RWPE1 (cell line): ENCODE data around the gene CTTNBP2.

Experiments
- CTCF ChIA-PET: fragments of 350-600 bp; sonication (Branson Sonifier 250); formaldehyde crosslinking; extraction: SDS; loops from one replicate; lab custom pipeline; 2021; lab: Yijun Ruan, JAX
- POLR2A ChIA-PET: fragments of 400-600 bp; formaldehyde crosslinking; extraction: SDS; loops from one replicate; lab custom pipeline; 2020; ENCODE audit warnings: antibody characterized with exemption; ENCODE audit not compliant: low non-redundant PET; lab: Yijun Ruan, JAX
- DNase-seq: peaks from one replicate; pipeline ENCODE4 v3.0.0; 2012; ENCODE audit warnings: low spot score
- H3K27ac ChIP-seq: fragments of 450-650 bp; 2 replicates; pipeline ENCODE4 v1.5.1; 2017
- CTCF ChIP-seq: fragments of 450-650 bp; conservative IDR thresholded peaks from 2 replicates; pipeline ENCODE4 v1.5.1; 2017; ENCODE audit warnings: low read depth, mild to moderate bottlenecking

Gene CTTNBP2

GRCh38 chr7:117782761-117783160 lies 90.5 kb downstream of the CTTNBP2 start:
- no peak overlapping the region for H3K27ac ChIP-seq
- ChIA-PET CTCF (no interaction called here), POLR2A (no interaction called here)
- TF ChIP-seq CTCF, result no peak
- no peak for DNase-seq

GRCh38 chr7:117781707-117782106 lies 91.5 kb downstream of the CTTNBP2 start:
- TF ChIP-seq CTCF, result no peak
- ChIA-PET POLR2A (no interaction called here), CTCF (no interaction called here)
- H3K27ac ChIP-seq, result no peak overlapping the region
- DNase-seq, result no peak

- H3K27ac ChIP-seq, result no peak overlapping the region
- ChIA-PET POLR2A (no interaction called here), CTCF (no interaction called here)
- DNase-seq, result no peak
- TF ChIP-seq CTCF, result no peak
These were observed 92.4 kb downstream of the CTTNBP2 start for GRCh38 chr7:117780832-117781231.

GRCh38 chr7:117777335-117778142 lies 95.7 kb downstream of the CTTNBP2 start:
- DNase-seq, result no peak
- H3K27ac ChIP-seq, result no peak overlapping the region
- TF ChIP-seq CTCF, result no peak
- CTCF ChIA-PET, result no interaction called here
- POLR2A ChIA-PET, result no interaction called here

GRCh38 chr7:117776224-117776623 lies 97.0 kb downstream of the CTTNBP2 start:
- no peak overlapping the region for H3K27ac ChIP-seq
- no peak for DNase-seq
- CTCF ChIA-PET, result no interaction called here
- TF ChIP-seq CTCF, result no peak
- POLR2A ChIA-PET, result no interaction called here

- ChIA-PET CTCF (no interaction called here), POLR2A (no interaction called here)
- H3K27ac ChIP-seq, result no peak overlapping the region
- TF ChIP-seq CTCF, result no peak
- DNase-seq, result no peak
These were observed 97.4 kb downstream of the CTTNBP2 start for GRCh38 chr7:117775801-117776200.
